ENCODE results near the gene LRP1.

Gene LRP1

DNA sequence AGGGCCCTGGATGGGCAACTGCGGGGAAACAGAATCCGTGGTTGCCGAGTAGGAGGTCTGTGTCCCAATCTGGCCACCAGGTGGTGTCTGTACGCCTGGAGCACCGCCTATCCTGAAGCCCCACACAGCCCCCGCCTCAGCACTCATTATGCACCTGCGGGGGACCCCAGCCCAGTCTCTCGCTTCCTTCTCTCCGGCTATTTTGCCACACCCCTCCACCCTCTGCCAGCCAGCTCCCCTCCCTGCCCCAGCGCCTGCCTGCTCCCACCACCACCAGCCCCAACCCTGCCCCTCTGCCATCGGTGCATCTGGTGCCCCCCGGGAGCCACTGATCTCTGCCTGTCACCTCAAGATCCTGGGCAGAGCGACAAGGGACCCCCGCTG is 86.1 kb downstream of the LRP1 start:
- H3K27me3 ChIP-seq (ENCODE audit: control insufficient read depth, insufficient read depth, low read length), result peaks cover 11% of the 10 kb centered on the region
- no peaks in the 10 kb centered on the region for H3K79me2 ChIP-seq
- H2AFZ ChIP-seq, result no peak overlapping the region
- H3K9me3 ChIP-seq (ENCODE audit: control insufficient read depth, low read length), result no peaks in the 10 kb centered on the region
- no peak overlapping the region for H3K4me2 ChIP-seq (ENCODE audit: low read length)
- peaks cover 7% of the 10 kb centered on the region for H3K4me1 ChIP-seq
- no peak overlapping the region for H3K9ac ChIP-seq
- peak; percentile 64 for TF ChIP-seq CTCF (IDR thresholded peaks at IDR 0.05)
- H3K27ac ChIP-seq, result no peak overlapping the region
- H3K36me3 ChIP-seq (ENCODE audit: control insufficient read depth, insufficient read depth, low read length), result no peaks in the 10 kb centered on the region
- H3K4me3 ChIP-seq (ENCODE audit: low read depth, low read length), result no peak overlapping the region

DNA sequence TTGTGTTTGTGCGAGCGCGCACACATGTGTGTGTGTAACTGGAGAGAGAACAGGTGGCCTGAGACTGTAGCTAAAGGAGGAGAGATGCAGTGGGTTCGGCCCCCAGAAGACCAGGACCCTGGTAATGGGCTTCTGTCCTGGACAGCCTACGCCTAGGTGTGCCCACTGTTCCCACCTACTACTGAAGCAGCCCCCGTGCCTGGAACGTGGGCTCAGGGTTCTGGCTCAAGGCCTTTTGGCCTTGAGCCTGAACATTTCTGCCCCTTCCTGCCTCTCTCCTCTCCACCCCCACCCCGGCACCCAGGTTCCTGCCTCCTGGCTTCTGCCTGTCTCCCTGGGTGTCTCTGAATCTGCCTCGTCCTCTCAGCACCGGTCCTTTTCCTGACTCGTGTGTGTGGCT is 86.8 kb downstream of the LRP1 start:
- H3K9ac ChIP-seq, result no peak overlapping the region
- no peak overlapping the region for H2AFZ ChIP-seq
- H3K9me3 ChIP-seq (ENCODE audit: control insufficient read depth, low read length), result no peaks in the 10 kb centered on the region
- H3K4me2 ChIP-seq (ENCODE audit: low read length), result no peak overlapping the region
- H3K79me2 ChIP-seq, result no peaks in the 10 kb centered on the region
- no peak overlapping the region for H3K27ac ChIP-seq
- no peak overlapping the region for H3K4me3 ChIP-seq (ENCODE audit: low read depth, low read length)
- peaks cover 7% of the 10 kb centered on the region for H3K4me1 ChIP-seq
- no peaks in the 10 kb centered on the region for H3K36me3 ChIP-seq (ENCODE audit: control insufficient read depth, insufficient read depth, low read length)
- H3K27me3 ChIP-seq (ENCODE audit: control insufficient read depth, insufficient read depth, low read length), result peaks cover 13% of the 10 kb centered on the region
- TF ChIP-seq CTCF (IDR thresholded peaks at IDR 0.05), result no peak

DNA sequence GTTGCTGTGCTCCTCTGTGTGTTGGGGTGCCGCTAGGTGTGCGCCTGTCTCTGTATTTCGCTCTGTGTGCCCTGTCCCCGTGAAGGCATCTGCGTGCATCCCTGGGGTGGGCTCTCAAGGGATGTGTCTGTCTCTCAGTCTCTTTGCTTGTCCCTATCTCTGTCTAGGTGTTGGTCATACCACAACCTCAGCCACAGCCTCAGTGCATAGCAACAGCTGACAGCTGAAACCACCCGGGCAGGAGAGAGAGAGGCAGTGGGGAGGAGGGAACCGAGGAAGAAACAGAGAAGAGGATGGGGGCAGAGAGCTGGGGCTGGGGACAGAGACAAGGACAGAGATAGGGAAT is 87.4 kb downstream of the LRP1 start:
- peak overlapping the region; percentile 45 for H3K4me2 ChIP-seq (ENCODE audit: low read length)
- peaks cover 7% of the 10 kb centered on the region for H3K4me1 ChIP-seq
- TF ChIP-seq CTCF (IDR thresholded peaks at IDR 0.05), result no peak
- H3K79me2 ChIP-seq, result no peaks in the 10 kb centered on the region
- no peak overlapping the region for H3K27ac ChIP-seq
- no peak overlapping the region for H3K9ac ChIP-seq
- H3K27me3 ChIP-seq (ENCODE audit: control insufficient read depth, insufficient read depth, low read length), result peaks cover 13% of the 10 kb centered on the region
- H3K36me3 ChIP-seq (ENCODE audit: control insufficient read depth, insufficient read depth, low read length), result no peaks in the 10 kb centered on the region
- no peak overlapping the region for H3K4me3 ChIP-seq (ENCODE audit: low read depth, low read length)
- no peaks in the 10 kb centered on the region for H3K9me3 ChIP-seq (ENCODE audit: control insufficient read depth, low read length)
- H2AFZ ChIP-seq, result no peak overlapping the region

GRCh38 chr12:57216014-57216911 is 88.0 kb downstream of the LRP1 start, which contains the start of gene NXPH4:
Gene NXPH4 (plus strand): TSS chr12:57216794. CDS start chr12:57216970, 176 bp downstream.
- Histone ChIP-seq H3K27ac (no peak within 1 kb of the TSS), H3K27me3 (ENCODE audit: control insufficient read depth, insufficient read depth, low read length) (peaks cover 13% of the 10 kb centered on the region), H2AFZ (peak within 1 kb of the TSS; percentile 54), H3K9ac (no peak within 1 kb of the TSS), H3K4me3 (ENCODE audit: low read depth, low read length) (peak within 1 kb of the TSS; percentile 29), H3K9me3 (ENCODE audit: control insufficient read depth, low read length) (no peaks in the 10 kb centered on the region), H3K4me1 (peaks cover 7% of the 10 kb centered on the region), H3K36me3 (ENCODE audit: control insufficient read depth, insufficient read depth, low read length) (no peaks in the 10 kb centered on the region), H3K4me2 (ENCODE audit: low read length) (peak within 1 kb of the TSS; percentile 67), H3K79me2 (no peaks in the 10 kb centered on the region)
- no peak for TF ChIP-seq CTCF (IDR thresholded peaks at IDR 0.05)

Measured in parathyroid adenoma (tissue), 2 donors.